Natural killer cell (primary cell): Measurements from ENCODE around the gene ZCCHC4. TPM values are rescaled to one million over a fixed set of nuclear protein-coding genes. Genes with fewer than 3 reads are reported as not detected.

ENCODE experiments used
- ATAC-seq, 3 donors: fragments of 150-1000 bp in 2 of 3; fragments of 200-7000 bp in 1 of 3; cut with Tn5 transposase; 1 replicate in 1 of 3; 2 replicates in 2 of 3; pipeline ENCODE4 v1.10.0; 2021; ENCODE audit warnings: mild to moderate bottlenecking in 2 of 3, moderate library complexity in 2 of 3
- DNase-seq, 2 donors: peaks; one replicate each; pipeline versions ENCODE4 v3.0.0 to v3.0.0-alpha.2; 2013 to 2021; ENCODE audit warnings: mixed read lengths in 1 of 2
- H3K27ac ChIP-seq: one replicate; pipeline ENCODE4 v1.5.1; 2013; ENCODE audit warnings: mild to moderate bottlenecking, low read length
- H3K27me3 ChIP-seq: one replicate; pipeline ENCODE4 v1.6.1; 2013; ENCODE audit warnings: low read length; ENCODE audit not compliant: control insufficient read depth, insufficient read depth
- H3K36me3 ChIP-seq: one replicate; pipeline ENCODE4 v1.6.1; 2013; ENCODE audit warnings: low read length; ENCODE audit not compliant: control insufficient read depth, insufficient read depth
- H3K4me1 ChIP-seq: one replicate; pipeline ENCODE4 v1.6.1; 2013; ENCODE audit warnings: low read length; ENCODE audit not compliant: control insufficient read depth, insufficient read depth
- H3K4me3 ChIP-seq: one replicate; pipeline ENCODE4 v1.5.1; 2013; ENCODE audit warnings: low read length
- H3K9me3 ChIP-seq: one replicate; pipeline ENCODE4 v1.6.1; 2013; ENCODE audit warnings: low read length; ENCODE audit not compliant: control insufficient read depth, insufficient read depth
- H3K27ac Mint-ChIP-seq, 2 donors: one replicate each; pipeline ENCODE4 v1.8.0; 2022; ENCODE audit warnings: mild to moderate bottlenecking in 2 of 2, mixed read lengths in 2 of 2, moderate library complexity in 1 of 2
- H3K27me3 Mint-ChIP-seq, 2 donors: one replicate each; pipeline ENCODE4 v1.8.0; 2022; ENCODE audit warnings: low read depth in 2 of 2, mixed read lengths in 2 of 2
- H3K36me3 Mint-ChIP-seq: one replicate; pipeline ENCODE4 v1.8.0; 2022; ENCODE audit warnings: mixed read lengths
- H3K4me1 Mint-ChIP-seq, 2 donors: one replicate each; pipeline ENCODE4 v1.8.0; 2022; ENCODE audit warnings: mixed read lengths in 2 of 2
- H3K4me3 Mint-ChIP-seq: one replicate; pipeline ENCODE4 v1.8.0; 2022; ENCODE audit warnings: mild to moderate bottlenecking, moderate library complexity, mixed read lengths
- H3K9me3 Mint-ChIP-seq, 2 donors: one replicate each; pipeline ENCODE4 v1.8.0; 2022; ENCODE audit warnings: mixed read lengths in 2 of 2
- WGBS: methylation state at CpG from one replicate; pipeline ENCODE4 v1.1.7; 2013; ENCODE audit warnings: missing lambda C conversion rate; ENCODE audit not compliant: insufficient coverage; 5-methylcytosine and 5-hydroxymethylcytosine counted together
- intact Hi-C: fragments of 100-400 bp; cut with micrococcal nuclease; formaldehyde crosslinking; loops from one replicate; pipeline ENCODE4 v1.14.2; 2022
- total RNA-seq, 4 donors: library from RNA; stranded (reverse); fragments of 120-200 nt in 1 of 4; gene quantifications; one replicate each; pipeline versions ENCODE4 v1.2.3 to v1.2.4, GENCODE V29; 2013 to 2022
- TF ChIP-seq, protein P1 (sequence below): fragments of 200-600 bp; IDR thresholded peaks from one replicate; pipeline ENCODE4 v1.8.0; 2022; ENCODE audit warnings: antibody characterized with exemption

Gene ZCCHC4
- total RNA-seq, 3 donors from 2014 or later (not counting 1 experiment from before 2014, with no cell fraction given): 9.4 to 12.0 (median 10.9) TPM

- intact Hi-C loops: no loop called here
- 83% methylated on average over 2 of the region's 2 CpGs for WGBS
- no peaks in the 10 kb centered on the region for H3K9me3 ChIP-seq
- no peak for ATAC-seq
- no peaks in the 10 kb centered on the region for H3K4me1 ChIP-seq
- no peaks in the 10 kb centered on the region for H3K36me3 Mint-ChIP-seq
- no peaks in the 10 kb centered on the region for H3K27me3 ChIP-seq
- no peak for DNase-seq
- H3K36me3 ChIP-seq: peaks cover 5% of the 10 kb centered on the region
- H3K27me3 Mint-ChIP-seq: no peaks in the 10 kb centered on the region
- H3K4me3 ChIP-seq: no peak overlapping the region
- no peaks in the 10 kb centered on the region for H3K4me1 Mint-ChIP-seq
- no peak overlapping the region for H3K27ac Mint-ChIP-seq
- H3K27ac ChIP-seq: no peak overlapping the region
- H3K4me3 Mint-ChIP-seq: no peak overlapping the region
- TF ChIP-seq, protein P1, sequence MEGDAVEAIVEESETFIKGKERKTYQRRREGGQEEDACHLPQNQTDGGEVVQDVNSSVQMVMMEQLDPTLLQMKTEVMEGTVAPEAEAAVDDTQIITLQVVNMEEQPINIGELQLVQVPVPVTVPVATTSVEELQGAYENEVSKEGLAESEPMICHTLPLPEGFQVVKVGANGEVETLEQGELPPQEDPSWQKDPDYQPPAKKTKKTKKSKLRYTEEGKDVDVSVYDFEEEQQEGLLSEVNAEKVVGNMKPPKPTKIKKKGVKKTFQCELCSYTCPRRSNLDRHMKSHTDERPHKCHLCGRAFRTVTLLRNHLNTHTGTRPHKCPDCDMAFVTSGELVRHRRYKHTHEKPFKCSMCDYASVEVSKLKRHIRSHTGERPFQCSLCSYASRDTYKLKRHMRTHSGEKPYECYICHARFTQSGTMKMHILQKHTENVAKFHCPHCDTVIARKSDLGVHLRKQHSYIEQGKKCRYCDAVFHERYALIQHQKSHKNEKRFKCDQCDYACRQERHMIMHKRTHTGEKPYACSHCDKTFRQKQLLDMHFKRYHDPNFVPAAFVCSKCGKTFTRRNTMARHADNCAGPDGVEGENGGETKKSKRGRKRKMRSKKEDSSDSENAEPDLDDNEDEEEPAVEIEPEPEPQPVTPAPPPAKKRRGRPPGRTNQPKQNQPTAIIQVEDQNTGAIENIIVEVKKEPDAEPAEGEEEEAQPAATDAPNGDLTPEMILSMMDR: no peak
- H3K9me3 Mint-ChIP-seq: no peaks in the 10 kb centered on the region
Measured at GRCh38 chr4:25350561-25350960, 38.0 kb downstream of the ZCCHC4 start.

DNA sequence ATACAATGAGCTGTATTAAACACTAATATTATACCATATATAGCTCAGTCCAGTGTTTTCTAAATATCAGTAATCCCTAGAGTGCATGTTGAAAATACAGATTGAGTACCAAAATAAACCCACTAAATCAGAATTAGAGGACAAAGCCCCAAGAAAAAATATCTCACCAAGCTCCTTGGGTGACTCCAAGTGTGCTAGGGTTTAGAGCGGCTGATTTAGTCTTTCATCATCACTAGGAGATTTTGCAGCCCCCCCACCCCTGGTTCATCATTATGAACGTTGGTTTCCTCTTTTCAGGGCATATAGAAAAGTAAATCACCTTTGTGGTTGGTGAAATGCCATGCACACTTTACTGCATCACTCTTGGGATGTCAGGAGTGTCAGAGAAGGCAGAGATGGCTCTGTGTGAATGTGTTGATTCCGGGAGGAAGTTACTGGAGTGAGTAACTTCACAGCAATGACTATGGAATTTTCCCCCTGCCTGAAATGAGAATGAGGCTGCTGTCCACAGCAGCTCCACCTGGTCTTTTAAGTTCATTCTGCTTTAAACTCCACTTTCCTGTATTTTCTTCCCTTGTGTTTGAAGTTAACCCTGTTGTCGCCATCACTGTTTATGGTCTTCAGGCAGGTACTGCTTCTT lies 39.3 kb downstream of the ZCCHC4 start:
- no peak for ATAC-seq
- intact Hi-C loops: no loop called here
- Mint-ChIP-seq H3K27me3 (no peaks in the 10 kb centered on the region), H3K9me3 (no peaks in the 10 kb centered on the region), H3K4me1 (no peaks in the 10 kb centered on the region), H3K36me3 (no peaks in the 10 kb centered on the region), H3K27ac (no peak overlapping the region), H3K4me3 (no peak overlapping the region)
- 97% methylated on average over 3 of the region's 4 CpGs for WGBS
- H3K9me3 ChIP-seq: no peaks in the 10 kb centered on the region
- DNase-seq: no peak
- TF ChIP-seq, protein P1: no peak
- no peak overlapping the region for H3K4me3 ChIP-seq
- H3K27ac ChIP-seq: no peak overlapping the region
- no peaks in the 10 kb centered on the region for H3K4me1 ChIP-seq
- no peaks in the 10 kb centered on the region for H3K27me3 ChIP-seq
- H3K36me3 ChIP-seq: peaks cover 5% of the 10 kb centered on the region

- DNase-seq: no peak
- no peaks in the 10 kb centered on the region for H3K36me3 Mint-ChIP-seq
- WGBS: 100% methylated on average over 1 of the region's 2 CpGs
Measured at GRCh38 chr4:25356068-25356467, 43.5 kb downstream of the ZCCHC4 start.

More at GRCh38 chr4:25356068-25356467, 43.5 kb downstream of the ZCCHC4 start:
- Mint-ChIP-seq H3K27ac (no peak overlapping the region), H3K9me3 (no peaks in the 10 kb centered on the region), H3K4me1 (no peaks in the 10 kb centered on the region), H3K27me3 (no peaks in the 10 kb centered on the region), H3K4me3 (no peak overlapping the region)
- ATAC-seq: no peak
- Histone ChIP-seq H3K27ac (no peak overlapping the region), H3K36me3 (peaks cover 5% of the 10 kb centered on the region), H3K4me3 (no peak overlapping the region), H3K4me1 (no peaks in the 10 kb centered on the region), H3K9me3 (no peaks in the 10 kb centered on the region), H3K27me3 (no peaks in the 10 kb centered on the region)
- TF ChIP-seq, protein P1: no peak
- intact Hi-C loops: no loop called here
